ENCODE measurements around the gene NT5C1A.

The NT5C1A gene

GRCh38 chr1:39690225-39690624 is 18.3 kb upstream of the NT5C1A start:
- no peaks in the 10 kb centered on the region for H3K9me3 ChIP-seq (ENCODE audit: control insufficient read depth, low read length)
- no peak overlapping the region for H3K27ac ChIP-seq (ENCODE audit: insufficient read depth, low read depth, low read length, poor library complexity, severe bottlenecking)
- peaks cover 97% of the 10 kb centered on the region for H3K27me3 ChIP-seq (ENCODE audit: control insufficient read depth, insufficient read depth, low read length, poor library complexity, severe bottlenecking)
- H3K36me3 ChIP-seq (ENCODE audit: control insufficient read depth, insufficient read depth, low read length), result no peaks in the 10 kb centered on the region
- WGBS, 2 experiments, result 13 to 15% methylated on average over 2 of the region's 2 CpGs
- peaks cover 13% of the 10 kb centered on the region for H3K4me1 ChIP-seq (ENCODE audit: control insufficient read depth, insufficient read depth, low read length)
- no peak overlapping the region for H3K4me3 ChIP-seq (ENCODE audit: insufficient read depth, low read depth, low read length)

- peaks cover 97% of the 10 kb centered on the region for H3K27me3 ChIP-seq (ENCODE audit: control insufficient read depth, insufficient read depth, low read length, poor library complexity, severe bottlenecking)
Observed at GRCh38 chr1:39689635-39690034, 17.7 kb upstream of the NT5C1A start.

GRCh38 chr1:39689214-39689613 is 17.3 kb upstream of the NT5C1A start:
- no peaks in the 10 kb centered on the region for H3K36me3 ChIP-seq (ENCODE audit: control insufficient read depth, insufficient read depth, low read length)
- WGBS, 2 experiments, result 71 to 82% methylated on average over 2 of the region's 2 CpGs
- H3K9me3 ChIP-seq (ENCODE audit: control insufficient read depth, low read length), result no peaks in the 10 kb centered on the region
- peaks cover 13% of the 10 kb centered on the region for H3K4me1 ChIP-seq (ENCODE audit: control insufficient read depth, insufficient read depth, low read length)
- H3K27me3 ChIP-seq (ENCODE audit: control insufficient read depth, insufficient read depth, low read length, poor library complexity, severe bottlenecking), result peaks cover 97% of the 10 kb centered on the region
- no peak overlapping the region for H3K27ac ChIP-seq (ENCODE audit: insufficient read depth, low read depth, low read length, poor library complexity, severe bottlenecking)
- H3K4me3 ChIP-seq (ENCODE audit: insufficient read depth, low read depth, low read length), result no peak overlapping the region

More at GRCh38 chr1:39689635-39690034, 17.7 kb upstream of the NT5C1A start:
- Histone ChIP-seq H3K27ac (ENCODE audit: insufficient read depth, low read depth, low read length, poor library complexity, severe bottlenecking) (no peak overlapping the region), H3K9me3 (ENCODE audit: control insufficient read depth, low read length) (no peaks in the 10 kb centered on the region), H3K4me1 (ENCODE audit: control insufficient read depth, insufficient read depth, low read length) (peaks cover 13% of the 10 kb centered on the region), H3K4me3 (ENCODE audit: insufficient read depth, low read depth, low read length) (no peak overlapping the region), H3K36me3 (ENCODE audit: control insufficient read depth, insufficient read depth, low read length) (no peaks in the 10 kb centered on the region)

- H3K27ac ChIP-seq (ENCODE audit: insufficient read depth, low read depth, low read length, poor library complexity, severe bottlenecking), result no peak overlapping the region
- WGBS, 2 experiments, result 46 to 51% methylated on average over 3 of the region's 3 CpGs
- no peak overlapping the region for H3K4me3 ChIP-seq (ENCODE audit: insufficient read depth, low read depth, low read length)
- H3K9me3 ChIP-seq (ENCODE audit: control insufficient read depth, low read length), result no peaks in the 10 kb centered on the region
- peaks cover 97% of the 10 kb centered on the region for H3K27me3 ChIP-seq (ENCODE audit: control insufficient read depth, insufficient read depth, low read length, poor library complexity, severe bottlenecking)
- H3K36me3 ChIP-seq (ENCODE audit: control insufficient read depth, insufficient read depth, low read length), result no peaks in the 10 kb centered on the region
- H3K4me1 ChIP-seq (ENCODE audit: control insufficient read depth, insufficient read depth, low read length), result peaks cover 13% of the 10 kb centered on the region
Observed at GRCh38 chr1:39688706-39689105, 16.8 kb upstream of the NT5C1A start.

DNA sequence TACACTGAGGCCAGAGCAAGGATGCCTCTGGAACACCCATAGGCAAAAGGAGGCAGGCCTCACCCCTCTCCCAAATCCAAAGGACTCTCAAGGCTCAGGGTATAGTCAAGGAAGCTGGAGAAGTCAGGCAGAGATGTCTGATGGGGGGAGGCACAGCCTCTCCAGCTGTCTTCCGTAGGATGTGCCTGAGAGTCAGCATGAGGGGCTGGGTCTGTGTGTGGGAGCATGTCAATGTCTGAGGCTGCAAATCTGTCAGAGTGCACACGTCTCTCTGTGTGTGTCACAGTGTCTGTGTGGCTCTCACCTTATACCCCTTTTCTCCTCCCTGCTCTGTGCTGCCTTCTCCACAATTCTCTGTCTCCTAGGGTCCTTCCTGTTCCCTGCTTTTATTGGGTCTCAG is 15.3 kb upstream of the NT5C1A start:
- no peak overlapping the region for H3K27ac ChIP-seq (ENCODE audit: insufficient read depth, low read depth, low read length, poor library complexity, severe bottlenecking)
- H3K27me3 ChIP-seq (ENCODE audit: control insufficient read depth, insufficient read depth, low read length, poor library complexity, severe bottlenecking), result peaks cover 97% of the 10 kb centered on the region

DNA sequence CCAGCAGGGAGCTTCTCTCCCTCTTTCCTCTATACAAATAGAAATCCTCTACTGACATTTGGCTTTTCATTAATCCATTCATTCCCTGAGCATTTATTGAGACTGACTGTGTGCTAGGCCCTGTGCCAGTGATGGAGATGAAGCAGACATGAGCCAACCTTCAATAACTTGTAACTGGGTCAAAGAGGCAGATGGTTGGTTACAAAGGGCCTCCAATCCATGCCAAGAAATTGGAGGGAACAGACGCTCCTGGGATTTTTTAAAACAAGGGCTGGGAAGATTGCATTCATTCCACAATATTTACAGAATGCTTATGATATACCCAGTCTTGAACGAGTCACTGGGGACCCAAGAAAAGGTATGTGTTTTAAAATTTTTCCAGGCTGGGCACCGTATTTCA is 13.2 kb upstream of the NT5C1A start:
- H3K4me1 ChIP-seq (ENCODE audit: control insufficient read depth, insufficient read depth, low read length), result peaks cover 9% of the 10 kb centered on the region
- H3K9me3 ChIP-seq (ENCODE audit: control insufficient read depth, low read length), result no peaks in the 10 kb centered on the region
- H3K27ac ChIP-seq (ENCODE audit: insufficient read depth, low read depth, low read length, poor library complexity, severe bottlenecking), result no peak overlapping the region
- H3K4me3 ChIP-seq (ENCODE audit: insufficient read depth, low read depth, low read length), result no peak overlapping the region
- 76 to 78% methylated on average over 3 of the region's 3 CpGs for WGBS, 2 experiments
- no peaks in the 10 kb centered on the region for H3K36me3 ChIP-seq (ENCODE audit: control insufficient read depth, insufficient read depth, low read length)
- H3K27me3 ChIP-seq (ENCODE audit: control insufficient read depth, insufficient read depth, low read length, poor library complexity, severe bottlenecking), result peaks cover 97% of the 10 kb centered on the region

More for the DNA sequence above, 15.3 kb upstream of the NT5C1A start:
- 42 to 52% methylated on average over 2 of the region's 2 CpGs for WGBS, 2 experiments
- H3K4me1 ChIP-seq (ENCODE audit: control insufficient read depth, insufficient read depth, low read length), result peaks cover 13% of the 10 kb centered on the region
- no peak overlapping the region for H3K4me3 ChIP-seq (ENCODE audit: insufficient read depth, low read depth, low read length)
- no peaks in the 10 kb centered on the region for H3K9me3 ChIP-seq (ENCODE audit: control insufficient read depth, low read length)
- H3K36me3 ChIP-seq (ENCODE audit: control insufficient read depth, insufficient read depth, low read length), result no peaks in the 10 kb centered on the region

- 81 to 84% methylated on average over 13 of the region's 13 CpGs for WGBS, 2 experiments
- peaks cover 97% of the 10 kb centered on the region for H3K27me3 ChIP-seq (ENCODE audit: control insufficient read depth, insufficient read depth, low read length, poor library complexity, severe bottlenecking)
- peaks cover 3% of the 10 kb centered on the region for H3K4me1 ChIP-seq (ENCODE audit: control insufficient read depth, insufficient read depth, low read length)
Observed at GRCh38 chr1:39684313-39684664, 12.4 kb upstream of the NT5C1A start.

DNA sequence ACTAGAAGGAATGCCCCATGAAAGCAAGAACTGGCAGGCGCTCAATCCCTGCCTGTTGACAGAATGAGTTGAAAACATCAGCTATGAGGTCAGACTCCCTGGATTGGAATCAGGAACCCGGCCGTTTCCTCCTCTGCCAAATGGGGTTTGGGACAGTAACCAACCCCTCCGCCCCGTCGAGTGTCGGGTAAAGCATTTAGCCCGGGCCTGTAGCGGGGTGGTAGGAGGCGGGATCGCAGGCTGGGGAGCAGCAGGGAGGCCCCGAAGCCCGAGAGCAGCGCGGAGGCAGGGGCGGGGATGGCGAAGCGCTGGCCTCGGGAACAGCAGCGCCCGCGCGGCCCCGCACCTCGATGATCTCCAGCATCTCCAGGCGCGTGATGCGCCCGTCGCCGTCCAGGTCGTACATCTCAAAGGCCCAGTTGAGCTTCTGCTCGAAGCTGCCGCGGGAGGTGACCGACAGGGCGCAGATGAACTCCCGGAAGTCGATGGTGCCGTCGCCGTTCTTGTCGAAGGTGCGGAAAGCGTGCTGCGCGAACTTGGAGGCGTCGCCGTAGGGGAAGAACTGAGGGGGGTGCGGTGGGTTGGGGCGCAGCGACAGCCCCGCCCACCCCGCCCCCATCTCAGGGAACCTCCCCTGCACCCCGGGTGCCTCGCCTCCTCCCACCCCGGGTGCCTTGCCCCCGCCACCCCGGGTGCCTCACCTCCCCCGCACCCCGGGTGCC is 11.8 kb upstream of the NT5C1A start:
- H3K4me3 ChIP-seq (ENCODE audit: insufficient read depth, low read depth, low read length), result no peak overlapping the region
- no peaks in the 10 kb centered on the region for H3K36me3 ChIP-seq (ENCODE audit: control insufficient read depth, insufficient read depth, low read length)
- H3K4me1 ChIP-seq (ENCODE audit: control insufficient read depth, insufficient read depth, low read length), result no peaks in the 10 kb centered on the region
- peaks cover 97% of the 10 kb centered on the region for H3K27me3 ChIP-seq (ENCODE audit: control insufficient read depth, insufficient read depth, low read length, poor library complexity, severe bottlenecking)
- H3K27ac ChIP-seq (ENCODE audit: insufficient read depth, low read depth, low read length, poor library complexity, severe bottlenecking), result no peak overlapping the region
- no peaks in the 10 kb centered on the region for H3K9me3 ChIP-seq (ENCODE audit: control insufficient read depth, low read length)
- WGBS, 2 experiments, result 52% methylated on average over 62 of the region's 62 CpGs

More at GRCh38 chr1:39684313-39684664, 12.4 kb upstream of the NT5C1A start:
- H3K4me3 ChIP-seq (ENCODE audit: insufficient read depth, low read depth, low read length), result no peak overlapping the region
- H3K27ac ChIP-seq (ENCODE audit: insufficient read depth, low read depth, low read length, poor library complexity, severe bottlenecking), result no peak overlapping the region
- no peaks in the 10 kb centered on the region for H3K36me3 ChIP-seq (ENCODE audit: control insufficient read depth, insufficient read depth, low read length)
- no peaks in the 10 kb centered on the region for H3K9me3 ChIP-seq (ENCODE audit: control insufficient read depth, low read length)

- WGBS, 2 experiments, result 60 to 62% methylated on average over 1 of the region's 1 CpG
- peaks cover 91% of the 10 kb centered on the region for H3K27me3 ChIP-seq (ENCODE audit: control insufficient read depth, insufficient read depth, low read length, poor library complexity, severe bottlenecking)
- H3K9me3 ChIP-seq (ENCODE audit: control insufficient read depth, low read length), result no peaks in the 10 kb centered on the region
Observed at GRCh38 chr1:39681999-39682398, 10.1 kb upstream of the NT5C1A start.

GRCh38 chr1:39681294-39681693 is 9.4 kb upstream of the NT5C1A start:
- H3K4me1 ChIP-seq (ENCODE audit: control insufficient read depth, insufficient read depth, low read length), result no peaks in the 10 kb centered on the region
- no peaks in the 10 kb centered on the region for H3K9me3 ChIP-seq (ENCODE audit: control insufficient read depth, low read length)
- peaks cover 91% of the 10 kb centered on the region for H3K27me3 ChIP-seq (ENCODE audit: control insufficient read depth, insufficient read depth, low read length, poor library complexity, severe bottlenecking)

More at GRCh38 chr1:39681999-39682398, 10.1 kb upstream of the NT5C1A start:
- no peaks in the 10 kb centered on the region for H3K36me3 ChIP-seq (ENCODE audit: control insufficient read depth, insufficient read depth, low read length)
- no peak overlapping the region for H3K27ac ChIP-seq (ENCODE audit: insufficient read depth, low read depth, low read length, poor library complexity, severe bottlenecking)
- no peak overlapping the region for H3K4me3 ChIP-seq (ENCODE audit: insufficient read depth, low read depth, low read length)
- H3K4me1 ChIP-seq (ENCODE audit: control insufficient read depth, insufficient read depth, low read length), result no peaks in the 10 kb centered on the region

More at GRCh38 chr1:39681294-39681693, 9.4 kb upstream of the NT5C1A start:
- Histone ChIP-seq H3K4me3 (ENCODE audit: insufficient read depth, low read depth, low read length) (no peak overlapping the region), H3K36me3 (ENCODE audit: control insufficient read depth, insufficient read depth, low read length) (no peaks in the 10 kb centered on the region), H3K27ac (ENCODE audit: insufficient read depth, low read depth, low read length, poor library complexity, severe bottlenecking) (no peak overlapping the region)
- WGBS, 2 experiments, result 69 to 80% methylated on average over 3 of the region's 3 CpGs

Data from ectodermal cell (in vitro differentiated cells).